Measurements from ENCODE around the gene OR6B3. TPM values are rescaled to one million over a fixed set of nuclear protein-coding genes. Genes with fewer than 3 reads are reported as not detected.

OR6B3 gene
- total RNA-seq (ENCODE audit: unreplicated experiment), result not detected
- long read RNA-seq, result 0 reads

DNA sequence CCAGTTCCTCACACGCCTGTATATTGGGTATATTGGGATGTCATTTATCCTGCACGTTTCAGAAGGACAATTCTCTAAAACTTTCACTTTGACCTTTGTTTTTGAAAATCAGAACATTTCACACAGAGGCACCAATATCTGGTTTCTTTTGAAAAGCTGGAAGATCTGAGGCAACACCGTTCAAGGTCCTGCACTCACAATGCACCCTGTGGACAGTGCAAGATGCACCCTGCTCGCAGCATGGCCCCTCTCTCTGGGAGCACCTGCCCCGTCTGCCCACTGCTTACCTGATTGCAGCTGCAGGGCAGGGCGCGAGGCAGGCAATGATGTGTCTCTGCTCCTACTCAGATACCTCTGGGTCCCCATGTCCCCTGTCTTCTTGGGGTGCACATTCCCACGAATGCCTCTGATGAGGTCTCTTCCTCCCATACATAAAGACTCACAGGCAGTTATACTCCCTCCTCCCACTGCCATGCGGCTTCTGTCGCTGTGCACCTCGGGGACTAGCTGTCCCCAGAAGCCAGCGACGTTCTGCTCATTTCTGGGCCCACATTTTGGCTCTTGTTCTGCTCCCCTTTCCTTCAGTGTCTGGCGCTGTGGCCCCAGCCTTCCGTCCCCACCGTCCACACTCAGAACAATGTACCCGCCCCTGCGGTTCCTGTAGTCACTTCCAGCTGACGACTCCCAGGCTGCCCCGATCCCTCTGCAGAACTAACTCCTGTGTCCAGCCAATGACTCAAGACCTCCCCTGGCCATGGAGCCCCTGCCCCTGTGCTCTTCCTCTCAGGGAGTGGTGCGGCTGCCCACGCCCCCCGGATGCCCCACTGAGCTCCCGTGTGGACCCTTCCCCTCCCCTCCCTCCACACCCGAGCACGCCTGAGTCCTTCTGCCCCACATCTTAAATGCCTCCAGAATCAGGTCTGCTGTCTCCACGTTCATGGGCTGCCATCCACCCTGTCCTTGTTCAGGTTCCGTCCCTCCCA is at the start of gene OR6B3:
Gene OR6B3, minus strand, starts transcription at position 349 of the 983 bp plus-strand sequence.
- DNase-seq (ENCODE audit: low spot score), result no peak
- Mint-ChIP-seq H3K4me1 (ENCODE audit: unreplicated experiment) (peaks cover 8% of the 10 kb centered on the region), H3K27me3 (ENCODE audit: unreplicated experiment) (peaks cover 4% of the 10 kb centered on the region), H3K27ac (ENCODE audit: unreplicated experiment) (no peak within 1 kb of the TSS), H3K9me3 (ENCODE audit: unreplicated experiment) (no peaks in the 10 kb centered on the region), H3K36me3 (ENCODE audit: low read depth, unreplicated experiment) (peaks cover 5% of the 10 kb centered on the region), H3K4me3 (ENCODE audit: unreplicated experiment) (no peak within 1 kb of the TSS)
- TF ChIP-seq, protein P1, sequence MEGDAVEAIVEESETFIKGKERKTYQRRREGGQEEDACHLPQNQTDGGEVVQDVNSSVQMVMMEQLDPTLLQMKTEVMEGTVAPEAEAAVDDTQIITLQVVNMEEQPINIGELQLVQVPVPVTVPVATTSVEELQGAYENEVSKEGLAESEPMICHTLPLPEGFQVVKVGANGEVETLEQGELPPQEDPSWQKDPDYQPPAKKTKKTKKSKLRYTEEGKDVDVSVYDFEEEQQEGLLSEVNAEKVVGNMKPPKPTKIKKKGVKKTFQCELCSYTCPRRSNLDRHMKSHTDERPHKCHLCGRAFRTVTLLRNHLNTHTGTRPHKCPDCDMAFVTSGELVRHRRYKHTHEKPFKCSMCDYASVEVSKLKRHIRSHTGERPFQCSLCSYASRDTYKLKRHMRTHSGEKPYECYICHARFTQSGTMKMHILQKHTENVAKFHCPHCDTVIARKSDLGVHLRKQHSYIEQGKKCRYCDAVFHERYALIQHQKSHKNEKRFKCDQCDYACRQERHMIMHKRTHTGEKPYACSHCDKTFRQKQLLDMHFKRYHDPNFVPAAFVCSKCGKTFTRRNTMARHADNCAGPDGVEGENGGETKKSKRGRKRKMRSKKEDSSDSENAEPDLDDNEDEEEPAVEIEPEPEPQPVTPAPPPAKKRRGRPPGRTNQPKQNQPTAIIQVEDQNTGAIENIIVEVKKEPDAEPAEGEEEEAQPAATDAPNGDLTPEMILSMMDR (IDR thresholded peaks at IDR 0.05; ENCODE audit: unreplicated experiment), result no peak

DNA sequence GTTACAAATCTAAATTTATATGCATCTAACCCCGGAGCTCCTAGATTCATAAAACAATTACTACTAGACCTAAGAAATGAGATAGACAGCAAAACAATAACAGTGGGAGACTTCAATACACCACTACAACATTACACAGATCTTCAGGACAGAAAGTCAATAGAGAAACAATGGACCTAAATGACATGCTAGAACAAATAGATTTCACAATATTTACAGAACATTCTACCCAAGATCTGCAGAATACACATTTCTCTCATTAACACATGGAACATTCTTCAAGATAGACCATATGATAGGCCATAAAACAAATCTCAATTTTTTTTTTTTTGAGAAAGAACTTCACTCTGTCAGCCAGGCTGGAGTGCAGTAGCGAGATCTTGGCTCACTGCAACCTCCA is 45.0 kb upstream of the OR6B3 start:
- Mint-ChIP-seq H3K27ac (ENCODE audit: unreplicated experiment) (no peak overlapping the region), H3K4me1 (ENCODE audit: unreplicated experiment) (no peaks in the 10 kb centered on the region), H3K4me3 (ENCODE audit: unreplicated experiment) (no peak overlapping the region), H3K36me3 (ENCODE audit: low read depth, unreplicated experiment) (no peaks in the 10 kb centered on the region), H3K9me3 (ENCODE audit: unreplicated experiment) (no peaks in the 10 kb centered on the region), H3K27me3 (ENCODE audit: unreplicated experiment) (peaks cover 1% of the 10 kb centered on the region)
- no peak for DNase-seq (ENCODE audit: low spot score)
- TF ChIP-seq, protein P1 (IDR thresholded peaks at IDR 0.05; ENCODE audit: unreplicated experiment), result no peak

DNA sequence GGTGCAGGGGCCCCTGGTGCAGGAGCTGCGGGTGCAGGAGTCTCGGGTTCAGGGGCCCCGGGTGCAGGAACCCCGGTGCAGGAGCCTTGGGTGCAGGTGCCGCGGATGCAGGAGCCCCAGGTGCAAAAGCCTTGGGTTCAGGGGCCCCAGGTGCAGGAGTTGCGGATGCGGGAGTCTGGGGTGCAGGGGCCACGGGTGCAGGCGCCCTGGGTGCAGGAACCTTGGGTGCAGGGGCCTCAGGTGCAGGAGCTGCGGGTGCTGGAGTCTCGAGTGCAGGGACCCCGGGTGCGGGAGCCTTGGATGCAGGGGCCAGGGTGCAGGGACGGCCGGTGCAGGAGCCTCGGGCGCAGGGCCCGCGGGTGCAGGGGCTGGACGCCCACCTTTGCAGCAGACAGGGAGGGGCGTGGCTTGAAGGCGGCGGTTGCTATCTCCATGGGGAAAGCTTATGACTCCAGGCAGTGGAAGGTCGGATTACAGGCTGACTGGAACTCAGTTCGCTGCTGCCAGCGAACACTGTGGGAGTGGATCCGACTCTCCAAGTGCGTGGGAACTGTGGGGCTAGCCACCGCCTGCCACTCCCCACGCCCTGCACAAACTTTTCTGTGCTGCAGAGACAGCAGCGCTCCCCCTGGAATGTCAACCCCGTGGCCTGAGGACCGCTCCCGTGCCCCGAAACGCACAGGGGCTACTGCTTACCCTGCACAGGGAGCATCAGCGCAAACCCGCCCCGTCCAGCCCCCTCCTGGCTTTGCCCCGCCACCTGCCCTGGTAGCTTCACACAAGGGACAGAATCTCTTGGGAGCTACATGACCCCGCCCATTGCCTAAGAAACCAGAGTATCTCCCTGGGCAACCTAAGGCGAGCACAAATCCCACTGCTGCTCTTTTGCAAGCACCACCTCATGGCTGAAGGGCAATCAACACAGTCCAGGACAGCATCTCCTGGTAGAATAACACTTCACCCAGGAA is 42.5 kb upstream of the OR6B3 start:
- Mint-ChIP-seq H3K9me3 (ENCODE audit: unreplicated experiment) (no peaks in the 10 kb centered on the region), H3K27ac (ENCODE audit: unreplicated experiment) (no peak overlapping the region), H3K27me3 (ENCODE audit: unreplicated experiment) (peaks cover 1% of the 10 kb centered on the region), H3K36me3 (ENCODE audit: low read depth, unreplicated experiment) (no peaks in the 10 kb centered on the region), H3K4me3 (ENCODE audit: unreplicated experiment) (no peak overlapping the region), H3K4me1 (ENCODE audit: unreplicated experiment) (no peaks in the 10 kb centered on the region)
- DNase-seq (ENCODE audit: low spot score), result no peak
- TF ChIP-seq, protein P1 (IDR thresholded peaks at IDR 0.05; ENCODE audit: unreplicated experiment), result no peak

DNA sequence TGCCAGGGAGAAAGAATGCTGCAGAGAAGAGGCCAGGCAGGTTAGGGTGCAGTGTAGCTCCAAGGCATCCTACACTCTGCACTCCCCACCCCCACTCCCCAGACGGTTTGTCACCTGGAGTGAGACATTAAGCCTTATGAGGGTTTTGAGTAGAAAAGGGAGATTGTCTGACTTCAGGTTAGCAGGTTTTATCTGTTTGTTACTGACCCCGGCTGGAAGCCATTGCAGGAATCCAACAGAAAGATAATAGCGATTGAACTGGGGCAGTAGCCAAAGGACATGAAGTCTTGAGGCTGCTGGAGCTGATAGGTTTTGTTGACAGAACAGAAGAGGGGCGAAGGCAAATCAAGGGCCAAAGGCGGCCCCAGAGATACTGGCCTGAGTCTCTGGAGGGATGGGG is 36.0 kb upstream of the OR6B3 start:
- TF ChIP-seq, protein P1 (IDR thresholded peaks at IDR 0.05; ENCODE audit: unreplicated experiment), result no peak
- Mint-ChIP-seq H3K27me3 (ENCODE audit: unreplicated experiment) (no peaks in the 10 kb centered on the region), H3K36me3 (ENCODE audit: low read depth, unreplicated experiment) (peaks cover 5% of the 10 kb centered on the region), H3K9me3 (ENCODE audit: unreplicated experiment) (peaks cover 3% of the 10 kb centered on the region), H3K4me3 (ENCODE audit: unreplicated experiment) (no peak overlapping the region), H3K4me1 (ENCODE audit: unreplicated experiment) (no peaks in the 10 kb centered on the region), H3K27ac (ENCODE audit: unreplicated experiment) (no peak overlapping the region)
- DNase-seq (ENCODE audit: low spot score), result no peak
